HG02885 (cell line): Measurements from ENCODE around the gene TULP4.

Source experiments
- ATAC-seq: cut with Tn5 transposase; IDR thresholded peaks from one replicate; pipeline ENCODE4 v1.9.1; 2021; ENCODE audit warnings: mild to moderate bottlenecking; ENCODE audit not compliant: unreplicated experiment, poor library complexity

The TULP4 gene

DNA sequence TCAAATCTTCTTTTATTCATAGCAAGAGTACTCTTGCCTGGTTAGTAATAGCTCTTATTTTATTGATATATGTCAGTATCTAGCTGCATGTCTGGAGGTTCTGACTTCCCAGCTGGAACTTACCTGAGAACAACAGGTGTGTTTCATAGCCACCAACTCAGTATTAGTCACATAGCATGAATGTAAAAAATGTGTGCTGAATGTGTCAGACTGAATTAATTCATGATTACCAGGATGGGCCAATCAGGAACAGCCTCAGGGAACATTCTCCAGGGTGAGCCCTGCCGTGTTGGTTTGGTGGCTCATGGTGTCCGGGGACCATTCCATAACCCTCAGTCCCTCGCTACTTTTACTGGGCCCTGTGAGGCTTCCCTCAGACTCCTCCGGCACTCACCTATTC, 99.7 kb downstream of the TULP4 start:
- ATAC-seq: no peak

- no peak for ATAC-seq
Observed at GRCh38 chr6:158413028-158413427, 100.8 kb downstream of the TULP4 start.

- no peak for ATAC-seq
Observed at GRCh38 chr6:158413814-158414565, 101.7 kb downstream of the TULP4 start.

DNA sequence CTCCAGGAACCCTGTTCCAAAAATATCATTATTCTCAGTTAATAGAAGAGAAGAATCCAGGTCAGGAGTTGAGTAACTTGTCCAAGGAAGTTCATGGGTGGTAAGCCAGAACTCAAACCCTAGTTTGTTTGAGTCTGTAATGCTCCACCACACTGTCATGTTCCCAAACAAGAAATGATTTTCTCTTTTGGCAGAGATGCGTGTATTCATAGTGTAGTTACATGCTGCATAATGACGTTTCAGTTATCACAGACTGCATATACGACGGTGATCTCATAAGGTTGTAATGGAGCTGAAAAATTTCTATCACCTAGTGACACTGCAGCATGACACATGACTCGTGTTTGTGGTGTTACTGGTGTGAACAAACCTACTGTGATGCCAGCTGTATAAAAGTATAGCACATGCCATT, 102.6 kb downstream of the TULP4 start:
- no peak for ATAC-seq

DNA sequence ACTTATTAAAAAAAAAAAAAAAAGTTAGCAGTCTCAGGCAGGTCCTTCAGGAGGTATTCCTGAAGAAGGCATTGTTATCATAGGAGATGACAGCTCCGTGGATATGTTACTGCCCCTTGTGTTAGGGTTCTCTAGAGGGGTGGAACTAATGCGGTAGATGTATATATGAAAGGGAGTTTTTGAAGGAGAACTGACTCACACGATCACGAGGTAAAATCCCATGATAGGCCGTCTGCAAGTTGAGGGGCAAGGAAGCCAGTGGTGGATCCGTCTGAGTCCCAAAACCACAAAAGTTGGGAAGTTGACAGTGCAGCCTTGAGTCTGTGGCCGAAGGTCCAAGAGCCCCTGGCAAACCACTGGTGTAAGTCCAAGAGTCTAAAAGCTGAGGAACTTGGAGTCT, 103.4 kb downstream of the TULP4 start:
- ATAC-seq: no peak

DNA sequence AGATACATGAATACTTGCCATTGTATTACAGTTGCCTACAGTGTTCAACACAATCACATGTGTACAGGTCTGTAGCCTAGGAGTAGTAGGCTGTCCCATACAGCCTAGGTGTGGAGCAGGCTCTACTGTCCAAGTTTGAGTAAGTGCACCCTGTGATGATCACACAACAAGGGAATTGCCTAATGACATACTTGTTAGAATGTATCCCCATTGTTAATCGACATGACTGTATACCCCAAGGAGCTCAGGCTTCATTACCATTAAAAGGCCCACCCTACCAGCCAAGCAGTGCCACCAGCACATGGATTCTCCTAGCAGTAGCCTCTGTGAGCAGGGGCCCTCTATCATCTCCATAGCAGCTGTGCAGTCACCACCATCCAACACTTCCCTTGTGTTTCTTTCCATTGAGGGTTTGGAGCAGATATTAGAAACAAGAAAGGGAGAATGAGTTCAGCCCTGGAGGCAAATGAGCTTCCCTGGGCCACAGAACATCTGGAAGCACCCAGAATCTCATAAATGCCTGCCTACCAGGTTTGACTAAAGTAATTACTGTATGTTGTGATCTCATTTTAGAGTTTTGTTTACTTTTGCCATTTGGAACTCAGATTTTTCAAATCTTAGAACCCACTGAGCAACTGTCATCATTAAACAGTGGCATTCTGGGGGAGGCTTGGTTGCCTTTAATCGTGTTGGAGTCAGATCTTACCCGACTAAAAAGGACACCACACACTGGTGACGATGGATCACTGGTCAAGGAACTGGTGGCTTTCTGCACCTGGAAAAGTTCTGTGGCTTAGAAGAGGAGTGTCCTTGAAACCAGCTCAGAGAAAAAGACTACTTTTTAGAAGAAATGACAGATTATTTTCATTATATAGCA, 104.9 kb downstream of the TULP4 start:
- ATAC-seq: no peak

GRCh38 chr6:158417760-158418098, 105.5 kb downstream of the TULP4 start:
- no peak for ATAC-seq

GRCh38 chr6:158418501-158418900, 106.2 kb downstream of the TULP4 start:
- no peak for ATAC-seq

- no peak for ATAC-seq
Observed at GRCh38 chr6:158419339-158419909, 107.2 kb downstream of the TULP4 start.

DNA sequence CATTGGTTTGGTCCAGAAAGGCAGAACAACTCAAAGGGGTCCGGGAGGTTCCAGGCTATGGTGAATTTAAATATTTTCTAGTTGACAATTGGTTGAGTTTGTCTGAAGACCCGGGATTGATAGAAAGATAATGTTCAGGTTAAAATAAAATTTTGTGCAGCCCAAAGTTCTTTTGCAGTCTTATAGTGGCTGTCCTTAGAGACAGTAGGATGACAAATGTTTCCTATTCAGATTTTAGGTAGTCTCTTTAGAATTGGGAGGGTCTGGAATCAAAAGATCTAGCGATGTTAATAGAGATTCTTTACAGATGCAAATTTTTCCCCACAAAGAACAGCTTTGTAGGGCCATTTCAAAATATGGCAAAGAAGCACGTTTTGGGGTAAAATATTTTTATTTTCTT, 109.1 kb downstream of the TULP4 start:
- no peak for ATAC-seq

DNA sequence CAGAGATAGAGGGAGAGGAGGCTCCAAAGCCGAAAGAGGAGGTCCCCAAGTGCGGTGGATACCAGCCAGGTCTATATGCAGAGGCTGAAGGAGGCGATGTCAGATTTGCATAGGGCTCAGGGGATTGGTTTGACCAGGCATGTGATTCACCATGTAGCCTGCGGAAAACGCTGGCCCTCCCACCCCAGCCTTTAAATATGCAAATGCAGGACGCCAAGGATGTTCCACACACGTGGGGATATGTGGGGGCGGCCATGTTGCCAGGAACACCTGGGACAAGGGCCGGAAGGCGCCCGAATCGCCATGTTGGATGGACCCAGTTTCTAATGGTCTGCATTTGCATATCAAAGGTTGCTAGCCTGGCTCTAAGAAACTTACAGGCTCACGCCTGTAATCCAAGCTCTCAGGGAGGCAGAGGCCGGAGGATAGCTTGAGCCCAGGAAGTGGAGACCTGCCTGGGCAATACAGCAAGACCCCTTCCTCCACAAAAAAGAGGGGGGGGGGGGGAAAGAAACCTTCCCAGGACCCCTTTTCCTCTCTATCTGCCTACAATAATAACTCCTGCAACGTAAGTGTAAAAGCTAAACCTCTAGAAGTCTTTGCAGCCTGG, 110.5 kb downstream of the TULP4 start:
- ATAC-seq: no peak

DNA sequence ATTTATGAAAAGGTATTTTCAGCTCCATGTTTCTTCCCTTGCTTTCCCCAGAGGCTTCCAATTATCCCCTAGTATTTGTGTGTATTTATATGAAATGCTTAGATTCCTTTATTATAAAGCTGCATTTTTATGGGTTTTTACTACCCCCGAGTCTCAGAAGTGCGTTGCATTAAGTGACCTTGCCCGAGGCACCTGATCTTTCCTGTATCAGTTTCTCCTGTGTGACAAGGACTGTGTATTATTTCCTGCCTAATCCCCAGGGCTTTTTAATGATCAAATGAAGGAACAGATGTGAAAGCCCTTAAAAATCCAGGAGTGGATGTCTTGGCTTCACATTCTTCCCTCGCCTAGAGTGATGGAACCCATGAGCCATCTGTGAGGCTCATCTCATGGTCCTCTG, 118.8 kb downstream of the TULP4 start:
- no peak for ATAC-seq

GRCh38 chr6:158431560-158431959, 119.3 kb downstream of the TULP4 start:
- no peak for ATAC-seq

DNA sequence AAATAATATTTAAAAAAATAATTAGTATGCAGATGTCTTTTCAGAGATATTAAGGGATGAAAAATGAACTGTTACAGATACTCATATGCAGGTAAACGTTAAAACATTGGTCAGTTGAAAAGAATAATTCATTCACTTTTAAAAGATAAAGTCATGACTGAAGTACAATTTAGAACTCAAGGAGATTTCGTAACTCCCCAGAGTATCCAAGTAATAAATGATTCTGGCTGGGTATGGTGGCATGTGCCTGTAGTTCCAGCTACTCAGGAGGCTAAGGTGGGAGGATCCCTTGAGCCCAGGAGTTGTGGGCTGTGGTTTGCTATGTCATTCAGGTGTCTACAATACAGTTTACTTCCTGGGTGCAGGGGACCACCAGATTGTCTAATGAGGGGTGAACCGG, 125.3 kb downstream of the TULP4 start:
- no peak for ATAC-seq

GRCh38 chr6:158438226-158438625, 126.0 kb downstream of the TULP4 start:
- ATAC-seq: no peak

- peak; percentile 99 for ATAC-seq
Observed at GRCh38 chr6:158439255-158439654, 127.0 kb downstream of the TULP4 start.

GRCh38 chr6:158441716-158442215, 129.5 kb downstream of the TULP4 start:
- ATAC-seq: no peak

DNA sequence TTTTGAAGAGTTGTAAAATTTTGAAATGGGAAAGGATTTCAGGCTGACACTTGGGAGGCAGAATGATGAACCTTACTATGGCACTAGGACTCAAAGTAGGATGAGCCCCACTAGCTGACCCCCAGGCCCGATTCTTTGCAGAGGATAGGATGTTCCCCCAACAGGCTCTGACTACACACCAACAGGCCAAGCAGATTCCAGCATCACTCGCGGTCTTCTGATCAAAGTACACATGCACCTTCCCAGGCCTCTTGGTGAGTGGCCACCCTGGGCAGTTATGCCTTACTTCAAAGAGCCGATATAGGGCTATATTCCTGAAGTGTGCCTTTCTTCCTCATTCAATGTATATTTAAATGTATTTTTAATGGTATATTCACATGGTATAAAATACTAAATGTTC, 130.0 kb downstream of the TULP4 start:
- no peak for ATAC-seq

GRCh38 chr6:158445426-158446085, 133.3 kb downstream of the TULP4 start:
- no peak for ATAC-seq

- ATAC-seq: no peak
Observed at GRCh38 chr6:158448856-158449255, 136.6 kb downstream of the TULP4 start.
